Adrenal gland (tissue), 5 donors: ENCODE results near the gene SIRT3.

Experiments
- POLR2A ChIP-seq, 2 donors: fragments of 450-650 bp; IDR thresholded peaks; one replicate each; pipeline ENCODE4 v1.6.1; 2017; ENCODE audit warnings: antibody characterized with exemption in 2 of 2, mild to moderate bottlenecking in 2 of 2, moderate library complexity in 1 of 2
- TF ChIP-seq, protein P1 (sequence below), 6 experiments: fragments of 450-650 bp in 4 of 6; fragments of 200-600 bp in 2 of 6; sonication (generic) in 1 of 6; IDR thresholded peaks; 1 replicate in 5 of 6; 2 replicates in 1 of 6; pipeline versions ENCODE4 v1.5.1 to v1.8.0; 2016 to 2021; ENCODE audit warnings: antibody characterized with exemption in 6 of 6, mild to moderate bottlenecking in 2 of 6, moderate library complexity in 1 of 6
- donor health status: DM: no; HTN: no; CAD: no.

DNA sequence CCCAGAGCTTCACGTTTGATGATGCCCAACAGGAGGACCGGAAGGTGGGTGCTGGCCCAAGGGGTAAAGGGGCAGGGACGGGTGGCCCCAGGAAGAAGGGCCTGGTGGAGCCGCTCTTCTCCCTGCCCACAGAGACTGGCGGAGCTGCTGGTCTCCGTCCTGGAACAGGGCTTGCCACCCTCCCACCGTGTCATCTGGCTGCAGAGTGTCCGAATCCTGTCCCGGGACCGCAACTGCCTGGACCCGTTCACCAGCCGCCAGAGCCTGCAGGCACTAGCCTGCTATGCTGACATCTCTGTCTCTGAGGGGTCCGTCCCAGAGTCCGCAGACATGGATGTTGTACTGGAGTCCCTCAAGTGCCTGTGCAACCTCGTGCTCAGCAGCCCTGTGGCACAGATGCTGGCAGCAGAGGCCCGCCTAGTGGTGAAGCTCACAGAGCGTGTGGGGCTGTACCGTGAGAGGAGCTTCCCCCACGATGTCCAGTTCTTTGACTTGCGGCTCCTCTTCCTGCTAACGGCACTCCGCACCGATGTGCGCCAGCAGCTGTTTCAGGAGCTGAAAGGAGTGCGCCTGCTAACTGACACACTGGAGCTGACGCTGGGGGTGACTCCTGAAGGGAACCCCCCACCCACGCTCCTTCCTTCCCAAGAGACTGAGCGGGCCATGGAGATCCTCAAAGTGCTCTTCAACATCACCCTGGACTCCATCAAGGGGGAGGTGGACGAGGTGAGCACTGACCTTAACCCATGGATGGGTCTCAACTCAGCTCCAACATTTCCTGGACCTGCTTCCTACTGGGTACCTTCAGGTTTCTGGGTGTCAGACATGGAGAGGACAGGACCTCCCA lies 26.6 kb downstream of the SIRT3 start:
- TF ChIP-seq, protein P1, sequence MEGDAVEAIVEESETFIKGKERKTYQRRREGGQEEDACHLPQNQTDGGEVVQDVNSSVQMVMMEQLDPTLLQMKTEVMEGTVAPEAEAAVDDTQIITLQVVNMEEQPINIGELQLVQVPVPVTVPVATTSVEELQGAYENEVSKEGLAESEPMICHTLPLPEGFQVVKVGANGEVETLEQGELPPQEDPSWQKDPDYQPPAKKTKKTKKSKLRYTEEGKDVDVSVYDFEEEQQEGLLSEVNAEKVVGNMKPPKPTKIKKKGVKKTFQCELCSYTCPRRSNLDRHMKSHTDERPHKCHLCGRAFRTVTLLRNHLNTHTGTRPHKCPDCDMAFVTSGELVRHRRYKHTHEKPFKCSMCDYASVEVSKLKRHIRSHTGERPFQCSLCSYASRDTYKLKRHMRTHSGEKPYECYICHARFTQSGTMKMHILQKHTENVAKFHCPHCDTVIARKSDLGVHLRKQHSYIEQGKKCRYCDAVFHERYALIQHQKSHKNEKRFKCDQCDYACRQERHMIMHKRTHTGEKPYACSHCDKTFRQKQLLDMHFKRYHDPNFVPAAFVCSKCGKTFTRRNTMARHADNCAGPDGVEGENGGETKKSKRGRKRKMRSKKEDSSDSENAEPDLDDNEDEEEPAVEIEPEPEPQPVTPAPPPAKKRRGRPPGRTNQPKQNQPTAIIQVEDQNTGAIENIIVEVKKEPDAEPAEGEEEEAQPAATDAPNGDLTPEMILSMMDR (IDR thresholded peaks at IDR 0.05) = no peak
- TF ChIP-seq POLR2A (IDR thresholded peaks at IDR 0.05) = no peak
